Right lobe of liver (tissue), 6 donors: ENCODE measurements around the gene PNLIPRP1. TPM values are rescaled to one million over a fixed set of nuclear protein-coding genes. Genes with fewer than 3 reads are reported as not detected.

Experiments
- ATAC-seq, 4 donors: fragments of 200-7000 bp; cut with Tn5 transposase; one replicate each; pipeline ENCODE4 v1.9.1; 2020; ENCODE audit warnings: mild to moderate bottlenecking in 4 of 4, moderate library complexity in 4 of 4
- DNase-seq, 3 donors: peaks; one replicate each; pipeline ENCODE4 v3.0.0-alpha.2; 2020
- H3K27ac ChIP-seq, 3 donors: fragments of 200-600 bp; one replicate each; pipeline ENCODE4 v1.8.0; 2022
- H3K27me3 ChIP-seq, 2 donors: fragments of 200-600 bp; one replicate each; pipeline ENCODE4 v1.8.0; 2022
- H3K36me3 ChIP-seq, 4 donors: fragments of 200-600 bp; sonication (generic) in 1 of 4; one replicate each; pipeline versions ENCODE4 v1.5.1 to v1.8.0; 2017 to 2022; ENCODE audit warnings: control low read depth in 1 of 4
- H3K4me1 ChIP-seq, 4 donors: fragments of 200-600 bp; sonication (generic) in 1 of 4; one replicate each; pipeline versions ENCODE4 v1.5.1 to v1.8.0; 2017 to 2022; ENCODE audit warnings: control low read depth in 1 of 4
- H3K4me3 ChIP-seq, 3 donors: fragments of 200-600 bp; one replicate each; pipeline ENCODE4 v1.8.0; 2022
- H3K9me3 ChIP-seq, 4 donors: fragments of 200-600 bp; sonication (generic) in 1 of 4; one replicate each; pipeline versions ENCODE4 v1.5.1 to v1.8.0; 2017 to 2022; ENCODE audit warnings: control low read depth in 1 of 4
- POLR2A ChIP-seq: fragments of 450-650 bp; IDR thresholded peaks from one replicate; pipeline ENCODE4 v1.6.1; 2017; ENCODE audit warnings: antibody characterized with exemption, mild to moderate bottlenecking
- WGBS: methylation state at CpG from one replicate; pipeline ENCODE4 v1.1.6; 2018; ENCODE audit warnings: low coverage, low lambda C conversion rate; ENCODE audit not compliant: insufficient coverage; ENCODE audit errors: missing lambda C conversion rate; 5-methylcytosine and 5-hydroxymethylcytosine counted together
- intact Hi-C, 2 donors: fragments of 100-400 bp; cut with DNase I; formaldehyde crosslinking; loops; one replicate each; pipeline versions ENCODE4 v1.11.2 to v1.14.1; 2022
- total RNA-seq, 6 experiments: library from RNA; depleted of rRNA in 2 of 6; stranded (reverse); fragments of >200 nt in 2 of 6; fragmentation: NEBNext Ultra II Directional in 3 of 6; extraction: Animal tissue kit (Norgen Biotek cat#: 25700) in 3 of 6; gene quantifications; one replicate each; pipeline versions ENCODE4 v1.1.0 to v1.2.4, GENCODE V29; 2016 to 2023
- TF ChIP-seq, protein P1 (sequence below), 4 donors: fragments of 200-600 bp in 3 of 4; fragments of 450-650 bp in 1 of 4; IDR thresholded peaks; one replicate each; pipeline versions ENCODE4 v1.5.1 to v1.8.0; 2016 to 2022; ENCODE audit warnings: antibody characterized with exemption in 4 of 4, mild to moderate bottlenecking in 2 of 4
- donor health status: DM: no; HTN: yes; CAD: no.
- donor health status: DM: no; HTN: no; CAD: no.
- donor health status: DM: no; HTN: no; CAD: no.
- donor health status: DM: no; HTN: yes; CAD: no.
- donor health status: DM: no; HTN: yes; CAD: no.

The PNLIPRP1 gene
- total RNA-seq, 6 experiments from 2014 or later, result not detected

GRCh38 chr10:116621934-116622655 is 31.3 kb downstream of the PNLIPRP1 start:
- Histone ChIP-seq H3K4me3 (no peak overlapping the region), H3K27ac (no peak overlapping the region), H3K4me1 (no peaks in the 10 kb centered on the region), H3K36me3 (no peaks in the 10 kb centered on the region), H3K27me3 (no peaks in the 10 kb centered on the region), H3K9me3 (no peaks in the 10 kb centered on the region)
- TF ChIP-seq, protein P1, sequence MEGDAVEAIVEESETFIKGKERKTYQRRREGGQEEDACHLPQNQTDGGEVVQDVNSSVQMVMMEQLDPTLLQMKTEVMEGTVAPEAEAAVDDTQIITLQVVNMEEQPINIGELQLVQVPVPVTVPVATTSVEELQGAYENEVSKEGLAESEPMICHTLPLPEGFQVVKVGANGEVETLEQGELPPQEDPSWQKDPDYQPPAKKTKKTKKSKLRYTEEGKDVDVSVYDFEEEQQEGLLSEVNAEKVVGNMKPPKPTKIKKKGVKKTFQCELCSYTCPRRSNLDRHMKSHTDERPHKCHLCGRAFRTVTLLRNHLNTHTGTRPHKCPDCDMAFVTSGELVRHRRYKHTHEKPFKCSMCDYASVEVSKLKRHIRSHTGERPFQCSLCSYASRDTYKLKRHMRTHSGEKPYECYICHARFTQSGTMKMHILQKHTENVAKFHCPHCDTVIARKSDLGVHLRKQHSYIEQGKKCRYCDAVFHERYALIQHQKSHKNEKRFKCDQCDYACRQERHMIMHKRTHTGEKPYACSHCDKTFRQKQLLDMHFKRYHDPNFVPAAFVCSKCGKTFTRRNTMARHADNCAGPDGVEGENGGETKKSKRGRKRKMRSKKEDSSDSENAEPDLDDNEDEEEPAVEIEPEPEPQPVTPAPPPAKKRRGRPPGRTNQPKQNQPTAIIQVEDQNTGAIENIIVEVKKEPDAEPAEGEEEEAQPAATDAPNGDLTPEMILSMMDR (IDR thresholded peaks at IDR 0.05), result no peak
- intact Hi-C loops, result no loop called here
- DNase-seq (no peak), ATAC-seq (no peak)
- WGBS, result 70% methylated on average over 11 of the region's 11 CpGs

DNA sequence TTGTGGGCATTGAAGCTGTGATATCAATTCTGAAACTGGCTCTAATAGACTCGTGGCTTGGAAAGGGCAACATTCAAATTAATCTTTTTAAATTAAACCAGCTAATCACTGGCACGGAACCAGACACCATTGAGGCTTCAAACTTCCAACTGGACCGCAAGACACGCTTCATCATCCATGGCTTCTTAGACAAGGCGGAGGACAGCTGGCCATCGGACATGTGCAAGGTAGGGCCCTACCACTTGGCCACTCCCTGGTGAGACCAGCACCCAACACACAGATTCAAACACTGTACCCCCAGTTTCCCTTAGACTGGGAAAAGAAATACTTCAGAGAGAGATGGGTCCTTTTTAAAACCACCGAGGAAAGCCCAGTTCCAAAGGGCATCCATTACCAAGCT is 35.1 kb downstream of the PNLIPRP1 start:
- no peak overlapping the region for H3K4me3 ChIP-seq
- intact Hi-C loops, result no loop called here
- no peaks in the 10 kb centered on the region for H3K9me3 ChIP-seq
- WGBS, result 71% methylated on average over 3 of the region's 7 CpGs
- no peaks in the 10 kb centered on the region for H3K27me3 ChIP-seq
- H3K27ac ChIP-seq, result no peak overlapping the region
- ATAC-seq (no peak), DNase-seq (no peak)
- TF ChIP-seq, protein P1 (IDR thresholded peaks at IDR 0.05), result no peak
- H3K36me3 ChIP-seq, result no peaks in the 10 kb centered on the region
- H3K4me1 ChIP-seq, result no peaks in the 10 kb centered on the region

GRCh38 chr10:116626815-116627214 is 36.1 kb downstream of the PNLIPRP1 start:
- Histone ChIP-seq H3K36me3 (no peaks in the 10 kb centered on the region), H3K4me1 (no peaks in the 10 kb centered on the region), H3K27ac (no peak overlapping the region), H3K4me3 (no peak overlapping the region), H3K9me3 (no peaks in the 10 kb centered on the region), H3K27me3 (no peaks in the 10 kb centered on the region)
- DNase-seq (no peak), ATAC-seq (no peak)
- WGBS, result 24% methylated on average over 5 of the region's 9 CpGs
- intact Hi-C loops, result no loop called here
- TF ChIP-seq, protein P1 (IDR thresholded peaks at IDR 0.05), result no peak
- no peak for TF ChIP-seq POLR2A

DNA sequence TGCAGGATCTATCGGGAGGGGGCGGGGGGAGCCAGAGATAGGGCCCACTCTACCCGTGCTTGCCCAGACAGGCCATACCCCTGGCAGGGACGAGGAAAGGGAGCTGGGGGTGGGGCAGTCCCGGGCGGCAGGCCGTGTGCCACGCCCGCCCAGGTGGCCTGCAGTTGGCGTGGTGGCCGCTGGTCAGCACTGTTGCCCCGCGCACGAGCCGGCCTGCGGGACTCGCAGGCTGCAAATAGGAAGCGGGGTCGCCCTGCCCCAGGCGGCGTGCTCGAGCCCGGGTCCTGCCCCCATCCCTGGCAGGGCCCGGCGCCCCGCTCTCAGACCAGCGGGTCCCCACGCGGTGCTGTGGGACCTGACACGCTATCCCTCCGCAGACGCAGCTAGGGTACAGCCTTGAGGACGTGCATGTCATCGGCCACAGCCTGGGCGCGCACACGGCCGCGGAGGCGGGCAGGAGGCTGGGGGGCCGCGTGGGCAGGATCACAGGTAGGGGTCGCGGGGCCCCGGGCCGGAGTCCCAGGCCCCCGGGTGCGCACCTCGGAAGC is 36.7 kb downstream of the PNLIPRP1 start:
- peak in 1 of 3 donors; percentile 34 for DNase-seq
- no peaks in the 10 kb centered on the region for H3K27me3 ChIP-seq
- WGBS, result 5% methylated on average over 21 of the region's 49 CpGs
- no peak overlapping the region for H3K4me3 ChIP-seq
- H3K27ac ChIP-seq, result no peak overlapping the region
- intact Hi-C loops, result no loop called here
- no peaks in the 10 kb centered on the region for H3K36me3 ChIP-seq
- peak; percentile 21 to 77 (median 61) for ATAC-seq
- no peaks in the 10 kb centered on the region for H3K4me1 ChIP-seq
- TF ChIP-seq, protein P1 (IDR thresholded peaks at IDR 0.05), result peak in 3 of 4 donors; percentile 33 to 45 (median 42)
- TF ChIP-seq POLR2A, result no peak
- no peaks in the 10 kb centered on the region for H3K9me3 ChIP-seq
